ENCODE measurements around the gene ANTXR2. TPM values are rescaled to one million over a fixed set of nuclear protein-coding genes. Genes with fewer than 3 reads are reported as not detected.

Gene ANTXR2
- total RNA-seq, 2 donors from 2014 or later = 47.4 to 121 TPM

DNA sequence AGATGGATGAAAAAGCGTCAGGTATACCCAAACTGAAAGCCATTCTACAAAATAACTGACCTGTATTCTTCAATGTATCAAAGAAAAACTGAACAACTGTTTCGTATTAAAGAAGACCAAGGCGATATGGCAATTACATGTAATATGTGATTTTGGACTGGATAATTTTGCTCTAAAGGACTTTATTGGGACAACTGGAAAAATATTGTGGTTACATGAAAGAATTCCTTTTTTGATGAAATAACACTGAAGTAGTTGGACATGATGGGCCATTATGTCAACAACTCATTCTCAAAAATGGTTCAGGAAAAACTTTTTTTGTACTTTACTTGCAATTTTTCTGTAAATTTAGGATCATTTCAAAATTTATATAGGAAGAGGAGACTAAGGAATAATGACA, 12.1 kb upstream of the ANTXR2 start:
- Histone ChIP-seq H3K27me3 (no peaks in the 10 kb centered on the region), H3K4me1 (no peaks in the 10 kb centered on the region), H3K36me3 (no peaks in the 10 kb centered on the region), H3K9me3 (no peaks in the 10 kb centered on the region), H3K27ac (no peak overlapping the region), H3K9ac (ENCODE audit: low read depth in 2 of 2, low read length in 2 of 2) (no peak overlapping the region), H3K4me3 (no peak overlapping the region)
- TF ChIP-seq, protein P1, sequence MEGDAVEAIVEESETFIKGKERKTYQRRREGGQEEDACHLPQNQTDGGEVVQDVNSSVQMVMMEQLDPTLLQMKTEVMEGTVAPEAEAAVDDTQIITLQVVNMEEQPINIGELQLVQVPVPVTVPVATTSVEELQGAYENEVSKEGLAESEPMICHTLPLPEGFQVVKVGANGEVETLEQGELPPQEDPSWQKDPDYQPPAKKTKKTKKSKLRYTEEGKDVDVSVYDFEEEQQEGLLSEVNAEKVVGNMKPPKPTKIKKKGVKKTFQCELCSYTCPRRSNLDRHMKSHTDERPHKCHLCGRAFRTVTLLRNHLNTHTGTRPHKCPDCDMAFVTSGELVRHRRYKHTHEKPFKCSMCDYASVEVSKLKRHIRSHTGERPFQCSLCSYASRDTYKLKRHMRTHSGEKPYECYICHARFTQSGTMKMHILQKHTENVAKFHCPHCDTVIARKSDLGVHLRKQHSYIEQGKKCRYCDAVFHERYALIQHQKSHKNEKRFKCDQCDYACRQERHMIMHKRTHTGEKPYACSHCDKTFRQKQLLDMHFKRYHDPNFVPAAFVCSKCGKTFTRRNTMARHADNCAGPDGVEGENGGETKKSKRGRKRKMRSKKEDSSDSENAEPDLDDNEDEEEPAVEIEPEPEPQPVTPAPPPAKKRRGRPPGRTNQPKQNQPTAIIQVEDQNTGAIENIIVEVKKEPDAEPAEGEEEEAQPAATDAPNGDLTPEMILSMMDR (IDR thresholded peaks at IDR 0.05) = no peak
- DNase-seq = no peak
- intact Hi-C loops (cut with DNase I) = no loop called here

DNA sequence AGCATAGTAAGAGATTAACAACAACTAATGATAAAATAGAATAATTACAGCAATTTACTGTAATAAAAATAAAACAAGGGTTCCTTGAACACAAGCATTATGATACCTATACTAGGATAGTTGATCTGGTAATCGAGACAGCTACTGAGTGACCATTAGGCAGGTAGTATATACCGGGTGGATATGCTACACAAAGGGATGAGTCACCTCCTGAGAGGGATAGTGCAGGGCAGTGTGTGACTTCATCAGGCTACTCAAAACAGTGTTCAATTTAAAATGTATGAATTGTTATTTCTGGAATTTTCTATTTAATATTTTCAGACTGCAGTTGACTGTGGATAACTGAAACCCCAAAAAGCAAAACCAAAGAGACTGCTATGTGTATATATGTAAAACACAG, 9.7 kb upstream of the ANTXR2 start:
- intact Hi-C loops (cut with DNase I) = no loop called here
- H3K27ac ChIP-seq = no peak overlapping the region
- no peak overlapping the region for H3K9ac ChIP-seq (ENCODE audit: low read depth in 2 of 2, low read length in 2 of 2)
- no peak overlapping the region for H3K4me3 ChIP-seq
- no peak for DNase-seq
- H3K9me3 ChIP-seq = no peaks in the 10 kb centered on the region
- H3K36me3 ChIP-seq = no peaks in the 10 kb centered on the region
- no peaks in the 10 kb centered on the region for H3K4me1 ChIP-seq
- TF ChIP-seq, protein P1 (IDR thresholded peaks at IDR 0.05) = no peak
- H3K27me3 ChIP-seq = no peaks in the 10 kb centered on the region

DNA sequence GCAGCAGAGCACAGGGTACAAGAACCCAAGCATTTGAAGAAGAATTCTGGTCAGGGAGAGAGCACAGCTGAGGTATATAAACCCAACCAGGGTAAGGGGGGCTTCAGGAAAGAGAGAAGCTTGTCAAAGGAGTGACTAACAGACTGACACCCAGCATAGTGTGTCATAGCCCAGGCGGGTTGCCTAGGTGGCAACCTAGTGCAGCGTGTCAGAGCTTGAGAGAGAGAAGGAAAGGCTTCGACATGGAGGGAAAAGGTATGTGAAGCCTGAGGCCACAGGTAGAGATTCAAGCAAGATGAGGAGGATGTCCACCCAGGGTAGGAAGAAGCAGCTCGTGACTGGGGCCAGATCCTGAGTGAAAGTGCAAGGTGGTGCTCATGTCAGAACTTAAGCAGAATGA, 8.5 kb upstream of the ANTXR2 start:
- no peak for DNase-seq
- H3K4me1 ChIP-seq = no peaks in the 10 kb centered on the region
- TF ChIP-seq, protein P1 (IDR thresholded peaks at IDR 0.05) = no peak
- no peaks in the 10 kb centered on the region for H3K27me3 ChIP-seq
- H3K9me3 ChIP-seq = no peaks in the 10 kb centered on the region
- H3K36me3 ChIP-seq = no peaks in the 10 kb centered on the region
- intact Hi-C loops (cut with DNase I) = no loop called here
- H3K9ac ChIP-seq (ENCODE audit: low read depth in 2 of 2, low read length in 2 of 2) = no peak overlapping the region
- no peak overlapping the region for H3K4me3 ChIP-seq
- H3K27ac ChIP-seq = no peak overlapping the region

GRCh38 chr4:80079255-80079923, 6.4 kb upstream of the ANTXR2 start:
- Histone ChIP-seq H3K36me3 (no peaks in the 10 kb centered on the region), H3K27ac (no peak overlapping the region)
- DNase-seq = no peak

DNA sequence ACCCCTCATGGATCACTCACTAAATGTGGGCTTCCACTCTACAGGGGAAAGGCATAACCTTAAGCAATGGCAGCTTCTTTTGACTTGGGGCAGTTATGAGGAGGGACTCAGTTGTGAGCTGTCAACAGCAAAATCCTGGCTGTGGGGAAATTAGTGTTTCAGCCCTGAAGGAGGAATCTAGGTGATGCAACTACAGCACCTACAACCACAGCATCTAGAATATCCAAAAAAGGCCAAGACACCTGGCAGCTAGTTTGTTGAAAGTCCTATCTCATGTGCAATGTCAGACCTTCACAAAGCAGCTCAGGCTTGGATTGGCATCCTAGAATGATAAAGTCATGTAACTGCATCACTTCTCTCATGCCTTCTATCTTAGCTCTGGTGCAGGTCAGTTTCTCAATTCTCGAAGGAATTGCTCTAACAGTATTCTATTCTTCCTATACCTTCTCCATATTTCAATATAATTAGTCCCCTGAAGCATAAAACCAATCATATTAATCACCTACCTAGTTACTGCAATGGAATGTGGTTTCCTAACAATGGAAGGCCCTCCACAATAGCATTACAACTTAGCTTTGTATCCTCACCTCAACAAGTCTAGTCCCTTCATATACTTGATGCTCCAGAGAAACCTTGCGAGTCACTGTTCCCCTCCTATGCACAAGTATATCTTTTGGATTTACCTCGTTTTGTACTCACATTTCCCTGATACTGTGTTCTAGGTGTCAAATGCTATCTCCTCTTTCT, 5.5 kb upstream of the ANTXR2 start:
- Histone ChIP-seq H3K27ac (no peak overlapping the region), H3K9me3 (no peaks in the 10 kb centered on the region), H3K4me1 (no peaks in the 10 kb centered on the region), H3K4me3 (no peak overlapping the region), H3K27me3 (no peaks in the 10 kb centered on the region), H3K9ac (ENCODE audit: low read depth in 2 of 2, low read length in 2 of 2) (no peak overlapping the region), H3K36me3 (no peaks in the 10 kb centered on the region)
- TF ChIP-seq, protein P1 (IDR thresholded peaks at IDR 0.05) = no peak
- intact Hi-C loops (cut with DNase I) = no loop called here
- no peak for DNase-seq

More at GRCh38 chr4:80079255-80079923, 6.4 kb upstream of the ANTXR2 start:
- H3K27me3 ChIP-seq = no peaks in the 10 kb centered on the region
- no peaks in the 10 kb centered on the region for H3K9me3 ChIP-seq
- H3K4me1 ChIP-seq = no peaks in the 10 kb centered on the region
- intact Hi-C loops (cut with DNase I) = no loop called here
- TF ChIP-seq, protein P1 (IDR thresholded peaks at IDR 0.05) = no peak
- H3K9ac ChIP-seq (ENCODE audit: low read depth in 2 of 2, low read length in 2 of 2) = no peak overlapping the region
- H3K4me3 ChIP-seq = no peak overlapping the region

All from colonic mucosa (tissue), 4 donors.